Epithelial cell of prostate (primary cell): ENCODE results near the gene AGAP1.

Source experiments
- DNase-seq: peaks from one replicate; pipeline ENCODE4 v3.0.0-alpha.2; 2011; ENCODE audit warnings: low read depth, low spot score
- H3K27ac ChIP-seq: fragments of 450-650 bp; 2 replicates; pipeline ENCODE4 v1.5.1; 2017; ENCODE audit warnings: mild to moderate bottlenecking

AGAP1 gene

GRCh38 chr2:235864302-235864701 is 370.5 kb downstream of the AGAP1 start:
- DNase-seq = no peak
- H3K27ac ChIP-seq = no peak overlapping the region

- H3K27ac ChIP-seq = no peak overlapping the region
- no peak for DNase-seq
These were observed 371.1 kb downstream of the AGAP1 start for GRCh38 chr2:235864733-235865515.

DNA sequence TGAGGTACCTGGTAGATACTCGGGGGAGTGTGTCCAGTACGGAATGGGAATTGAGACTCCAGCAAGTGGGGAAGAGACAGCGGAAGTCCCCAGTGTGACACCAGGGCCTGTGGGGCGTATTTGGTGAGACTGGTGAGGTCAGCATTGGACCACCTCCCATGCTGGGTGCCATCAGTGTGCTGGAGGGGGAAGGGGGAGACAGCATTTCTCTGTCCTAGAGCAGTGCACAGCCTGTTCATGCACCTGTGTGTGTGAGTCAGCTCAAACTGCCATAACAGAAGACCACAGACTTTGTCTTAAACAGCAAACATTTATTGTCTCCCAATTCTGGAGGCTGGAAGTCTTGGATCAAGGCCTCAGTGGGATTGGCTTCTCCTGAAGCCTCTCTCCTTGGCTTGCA is 372.5 kb downstream of the AGAP1 start:
- DNase-seq = no peak
- no peak overlapping the region for H3K27ac ChIP-seq

GRCh38 chr2:235868224-235868623 is 374.4 kb downstream of the AGAP1 start:
- H3K27ac ChIP-seq = no peak overlapping the region
- DNase-seq = no peak

DNA sequence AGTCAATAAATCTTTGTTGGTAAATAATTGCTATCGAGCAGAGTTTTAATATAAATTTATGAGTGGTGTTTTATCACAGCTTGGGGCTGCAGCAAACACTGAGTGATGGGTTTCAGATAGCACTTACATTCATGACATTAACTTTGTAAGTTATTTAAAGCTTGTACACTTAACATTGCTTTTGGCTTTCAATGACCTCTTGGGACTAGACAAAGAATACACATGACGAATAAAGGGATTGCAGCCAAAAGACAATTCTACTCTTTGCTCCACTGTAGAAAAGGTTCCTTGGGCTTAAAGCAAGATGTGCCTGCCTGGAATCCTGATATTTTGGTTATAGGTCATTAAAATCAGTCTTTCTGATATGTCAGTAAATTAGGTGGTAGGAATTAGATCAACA is 374.8 kb downstream of the AGAP1 start:
- no peak for DNase-seq

DNA sequence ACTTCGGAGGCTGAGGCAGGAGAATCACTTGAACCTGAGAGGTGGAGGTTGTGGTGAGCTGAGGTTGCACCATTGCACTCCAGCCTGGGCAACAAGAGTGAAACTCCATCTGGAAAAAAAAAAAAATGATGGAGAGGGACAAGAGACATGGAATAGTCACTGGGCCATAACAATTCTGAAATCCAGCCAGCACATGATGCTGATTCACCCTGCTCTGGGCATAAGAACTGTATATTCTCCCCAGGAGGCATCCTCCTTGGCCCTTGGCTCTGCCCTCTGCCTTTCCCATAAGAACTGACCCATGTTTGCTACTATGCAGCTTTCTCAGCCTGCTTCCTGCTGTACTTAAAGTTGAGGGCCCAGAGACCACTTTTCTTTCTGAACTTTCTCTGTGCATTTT is 376.7 kb downstream of the AGAP1 start:
- no peak overlapping the region for H3K27ac ChIP-seq
- no peak for DNase-seq

More for the DNA sequence above, 374.8 kb downstream of the AGAP1 start:
- H3K27ac ChIP-seq = no peak overlapping the region

GRCh38 chr2:235876099-235876679 is 382.3 kb downstream of the AGAP1 start:
- no peak overlapping the region for H3K27ac ChIP-seq
- no peak for DNase-seq

- DNase-seq = no peak
- H3K27ac ChIP-seq = no peak overlapping the region
These were observed 383.5 kb downstream of the AGAP1 start for GRCh38 chr2:235877275-235877802.

GRCh38 chr2:235879116-235879515 is 385.3 kb downstream of the AGAP1 start:
- H3K27ac ChIP-seq = no peak overlapping the region
- DNase-seq = no peak

DNA sequence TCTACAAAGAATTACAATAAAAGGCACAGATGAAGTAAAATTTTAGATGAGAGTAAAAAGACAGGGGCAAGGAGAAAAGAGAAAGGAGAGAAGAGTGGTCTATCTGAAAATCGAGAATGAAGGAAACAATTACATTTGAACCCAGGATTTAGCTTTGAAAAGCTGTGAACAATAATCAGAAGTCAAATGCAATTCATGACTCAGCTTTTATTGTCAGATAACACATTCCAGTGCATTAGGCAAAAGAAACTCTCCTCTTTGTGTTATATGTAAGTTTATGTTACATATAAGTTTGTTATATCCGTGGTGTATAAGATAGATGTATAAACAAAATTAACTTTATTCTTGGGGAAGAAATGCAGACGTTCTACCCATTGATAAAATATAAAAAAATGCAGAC is 389.8 kb downstream of the AGAP1 start:
- H3K27ac ChIP-seq = no peak overlapping the region
- DNase-seq = no peak

- DNase-seq = no peak
- H3K27ac ChIP-seq = no peak overlapping the region
These were observed 395.4 kb downstream of the AGAP1 start for GRCh38 chr2:235889302-235889630.

GRCh38 chr2:235893129-235893698 is 399.4 kb downstream of the AGAP1 start:
- DNase-seq = no peak
- H3K27ac ChIP-seq = no peak overlapping the region

DNA sequence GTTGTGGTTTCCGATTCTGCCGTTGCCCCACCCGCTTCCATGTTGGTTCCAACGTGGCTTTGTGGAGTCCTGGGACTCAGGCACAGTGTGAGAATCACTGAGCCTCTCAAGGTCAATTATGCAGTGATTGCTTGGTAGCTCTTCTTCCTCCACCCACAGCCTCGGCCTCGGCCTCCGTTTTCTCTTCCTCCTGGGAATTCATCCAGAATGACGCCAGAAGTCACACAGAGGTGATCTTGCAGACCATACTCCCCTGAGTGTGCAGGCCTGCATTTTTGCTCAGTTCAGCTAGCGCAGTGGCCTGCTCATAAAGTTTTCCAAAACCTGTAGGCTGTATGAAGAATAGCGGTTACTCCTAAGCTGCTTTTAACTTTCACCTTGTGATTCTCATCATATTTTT is 401.0 kb downstream of the AGAP1 start:
- no peak for DNase-seq
- no peak overlapping the region for H3K27ac ChIP-seq

DNA sequence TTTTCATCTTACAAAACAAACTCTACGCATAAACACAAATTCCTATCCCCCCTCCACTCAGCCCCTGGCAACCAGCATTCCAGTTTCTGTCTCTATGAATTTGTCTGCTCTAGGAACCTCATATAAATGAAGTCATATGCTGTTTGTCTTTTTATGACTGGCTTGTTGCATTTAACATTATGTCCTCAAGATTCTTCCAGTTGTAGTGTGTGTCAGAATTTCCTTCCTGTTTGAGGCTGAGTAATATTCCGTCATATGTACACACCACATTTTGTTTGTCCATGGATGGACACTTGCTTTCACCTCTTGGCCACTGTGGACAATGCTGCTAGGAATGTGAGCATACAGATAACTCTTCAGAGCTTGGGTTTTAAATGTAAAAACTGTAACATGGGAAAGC is 402.2 kb downstream of the AGAP1 start:
- no peak for DNase-seq
- H3K27ac ChIP-seq = no peak overlapping the region

- no peak for DNase-seq
- H3K27ac ChIP-seq = no peak overlapping the region
These were observed 404.1 kb downstream of the AGAP1 start for GRCh38 chr2:235897992-235898391.

GRCh38 chr2:235898766-235899165 is 404.9 kb downstream of the AGAP1 start:
- H3K27ac ChIP-seq = no peak overlapping the region

GRCh38 chr2:235900631-235901030 is 406.8 kb downstream of the AGAP1 start:
- H3K27ac ChIP-seq = no peak overlapping the region
- no peak for DNase-seq

More at GRCh38 chr2:235898766-235899165, 404.9 kb downstream of the AGAP1 start:
- no peak for DNase-seq

DNA sequence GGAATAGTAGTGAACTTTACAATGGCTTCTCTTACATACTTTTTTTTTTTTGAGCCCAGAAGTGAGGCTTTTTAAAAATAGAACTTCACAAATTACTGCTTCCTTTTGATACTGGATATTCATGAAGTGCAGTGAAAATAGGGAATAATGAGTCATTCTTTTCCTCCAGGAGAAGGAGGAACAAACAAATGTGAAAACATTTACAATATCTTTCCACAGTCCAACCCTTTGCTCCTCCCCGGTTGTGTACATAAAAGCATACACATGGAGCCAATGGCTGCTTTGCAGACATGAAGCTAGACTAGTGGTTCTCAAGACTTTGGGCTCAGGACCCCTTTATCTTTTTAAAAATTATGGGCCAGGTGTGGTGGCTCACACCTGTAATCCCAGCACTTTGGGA is 407.4 kb downstream of the AGAP1 start:
- no peak for DNase-seq
- no peak overlapping the region for H3K27ac ChIP-seq

GRCh38 chr2:235903782-235904584 is 410.1 kb downstream of the AGAP1 start:
- no peak for DNase-seq
- H3K27ac ChIP-seq = no peak overlapping the region

GRCh38 chr2:235904585-235904931 is 410.7 kb downstream of the AGAP1 start:
- no peak overlapping the region for H3K27ac ChIP-seq
- DNase-seq = no peak

GRCh38 chr2:235908826-235909225 is 415.0 kb downstream of the AGAP1 start:
- no peak for DNase-seq
- no peak overlapping the region for H3K27ac ChIP-seq
